A549 (cell line): ENCODE measurements around the gene BPGM. TPM values are rescaled to one million over a fixed set of nuclear protein-coding genes. Genes with fewer than 3 reads are reported as not detected.

Experiments used
- ATAC-seq, 2 experiments: fragments of 200-7000 bp in 1 of 2; fragments of >200 bp in 1 of 2; cut with Nextera tagmentation in 1 of 2; cut with Tn5 transposase in 1 of 2; 3 replicates each; pipeline versions ENCODE4 v1.8.0 to v1.9.1; 2018 to 2020; ENCODE audit warnings: mild to moderate bottlenecking in 1 of 2, moderate library complexity in 1 of 2
- CTCF ChIA-PET: fragments of 300-600 bp; sonication (Branson Sonifier 250); formaldehyde crosslinking; extraction: SDS; loops from one replicate; lab custom pipeline; 2021; ENCODE audit warnings: antibody characterized with exemption, inconsistent platforms; lab: Yijun Ruan, JAX
- POLR2A ChIA-PET: fragments of 350-600 bp; formaldehyde crosslinking; extraction: SDS; loops from one replicate; lab custom pipeline; 2021; ENCODE audit warnings: antibody characterized with exemption, inconsistent platforms; lab: Yijun Ruan, JAX
- DNase-seq, 2 experiments: peaks; one replicate each; pipeline versions ENCODE4 v3.0.0 to v3.0.0-alpha.2; 2011 to 2016; ENCODE audit warnings: low read depth in 1 of 2, low spot score in 1 of 2
- FAIRE-seq: peaks from 2 replicates; lab custom pipeline; 2011; peaks lifted over from hg19 to GRCh38; lab: Jason Lieb, UNC
- H3K27ac ChIP-seq, 2 experiments: fragments of >200 bp; sonication (Bioruptor Twin); formaldehyde crosslinking; 3 replicates each; pipeline ENCODE4 v1.5.1; 2016 to 2017
- H3K4me1 ChIP-seq: fragments of >200 bp; sonication (Bioruptor Twin); formaldehyde crosslinking; 3 replicates; pipeline ENCODE4 v1.6.1; 2016
- H3K4me2 ChIP-seq: fragments of >200 bp; sonication (Bioruptor Twin); formaldehyde crosslinking; 3 replicates; pipeline ENCODE4 v1.6.1; 2016
- H3K4me3 ChIP-seq: fragments of >200 bp; sonication (Bioruptor Twin); formaldehyde crosslinking; 3 replicates; pipeline ENCODE4 v1.5.1; 2016
- H3K9me3 ChIP-seq: fragments of >200 bp; sonication (Bioruptor Twin); formaldehyde crosslinking; 3 replicates; pipeline ENCODE4 v1.6.1; 2016
- BCL3 ChIP-seq: fragments of >200 bp; sonication (Bioruptor Twin); formaldehyde crosslinking; IDR thresholded peaks from 3 replicates; pipeline ENCODE4 v1.6.1; 2016
- CBX8 ChIP-seq: fragments of 200-600 bp; sonication (generic); IDR thresholded peaks from 2 replicates; pipeline ENCODE4 v1.6.1; 2016
- CEBPB ChIP-seq, 2 experiments: fragments of >200 bp in 1 of 2; sonication (Bioruptor Twin) in 1 of 2; formaldehyde crosslinking in 1 of 2; IDR thresholded peaks; 2 replicates each; pipeline ENCODE4 v1.6.1; 2012 to 2016
- CHD2 ChIP-seq: fragments of 150-350 bp; IDR thresholded peaks from 2 replicates; pipeline ENCODE4 v1.6.1; 2014; ENCODE audit warnings: low read length; ENCODE audit not compliant: partially characterized antibody
- CHD4 ChIP-seq: fragments of 200-600 bp; sonication (generic); IDR thresholded peaks from 2 replicates; pipeline ENCODE4 v1.6.1; 2016; ENCODE audit warnings: antibody characterized with exemption, mild to moderate bottlenecking, borderline replicate concordance
- EHMT2 ChIP-seq: fragments of 200-600 bp; sonication (generic); IDR thresholded peaks from 2 replicates; pipeline ENCODE4 v1.6.1; 2016; ENCODE audit warnings: antibody characterized with exemption, low read depth, mild to moderate bottlenecking, moderate library complexity
- GATA3 ChIP-seq: IDR thresholded peaks from 2 replicates; pipeline ENCODE4 v1.6.1; 2012; ENCODE audit warnings: borderline replicate concordance
- HDAC2 ChIP-seq: fragments of 200-600 bp; sonication (generic); IDR thresholded peaks from 2 replicates; pipeline ENCODE4 v1.6.1; 2016
- HEYL ChIP-seq: fragments of 250-450 bp; sonication (Bioruptor Pico); IDR thresholded peaks from 2 replicates; pipeline ENCODE4 v1.8.0; 2021; ENCODE audit warnings: mild to moderate bottlenecking, moderate library complexity
- HMGXB4 ChIP-seq: fragments of 250-450 bp; sonication (Bioruptor Pico); IDR thresholded peaks from 2 replicates; pipeline ENCODE4 v1.5.0; 2021; ENCODE audit warnings: mild to moderate bottlenecking, moderate library complexity, borderline replicate concordance
- JUNB ChIP-seq: fragments of >200 bp; sonication (Bioruptor Twin); formaldehyde crosslinking; IDR thresholded peaks from 2 replicates; pipeline ENCODE4 v1.6.1; 2016
- KDM5A ChIP-seq: fragments of 200-600 bp; sonication (generic); IDR thresholded peaks from 2 replicates; pipeline ENCODE4 v1.6.1; 2016; ENCODE audit warnings: antibody characterized with exemption, mild to moderate bottlenecking
- MAZ ChIP-seq: fragments of 150-350 bp; IDR thresholded peaks from 2 replicates; pipeline ENCODE4 v1.6.1; 2014; ENCODE audit warnings: antibody characterized with exemption, low read depth, low read length, borderline replicate concordance
- MYC ChIP-seq: IDR thresholded peaks from 2 replicates; pipeline ENCODE4 v1.6.1; 2012; ENCODE audit warnings: mild to moderate bottlenecking, inconsistent platforms, low read length, improper control_type of control experiment, borderline replicate concordance
- NFE2L2 ChIP-seq: fragments of 150-350 bp; conservative IDR thresholded peaks from 2 replicates; pipeline ENCODE4 v1.6.1; 2014; ENCODE audit warnings: low read length
- NPAS2 ChIP-seq: fragments of 250-450 bp; sonication (Bioruptor Pico); IDR thresholded peaks from 2 replicates; pipeline ENCODE4 v1.8.0; 2022; ENCODE audit warnings: mild to moderate bottlenecking, moderate library complexity, borderline replicate concordance
- NR3C1 ChIP-seq: fragments of >200 bp; sonication (Bioruptor Twin); formaldehyde crosslinking; IDR thresholded peaks from 3 replicates; pipeline ENCODE4 v1.6.1; 2017
- POLR2A ChIP-seq: IDR thresholded peaks from 2 replicates; pipeline ENCODE4 v1.6.1; 2012; ENCODE audit warnings: mild to moderate bottlenecking, low read length
- RAD21 ChIP-seq, 2 experiments: fragments of >200 bp in 1 of 2; sonication (Bioruptor Twin) in 1 of 2; formaldehyde crosslinking in 1 of 2; IDR thresholded peaks in 1 of 2; conservative IDR thresholded peaks in 1 of 2; 2 replicates in 1 of 2; 3 replicates in 1 of 2; pipeline ENCODE4 v1.6.1; 2012 to 2018; ENCODE audit warnings: inconsistent platforms in 1 of 2
- RARB ChIP-seq: fragments of 250-450 bp; sonication (Bioruptor Pico); IDR thresholded peaks from 2 replicates; pipeline ENCODE4 v1.8.0; 2021; ENCODE audit warnings: mild to moderate bottlenecking, moderate library complexity
- RCOR1 ChIP-seq: fragments of 150-350 bp; IDR thresholded peaks from 2 replicates; pipeline ENCODE4 v1.6.1; 2014; ENCODE audit warnings: antibody characterized with exemption, low read length, low read depth
- REST ChIP-seq: fragments of 200-600 bp; sonication (generic); IDR thresholded peaks from 2 replicates; pipeline ENCODE4 v1.6.1; 2016; ENCODE audit warnings: antibody characterized with exemption, mild to moderate bottlenecking, moderate library complexity
- SMC3 ChIP-seq: fragments of >200 bp; sonication (Bioruptor Twin); formaldehyde crosslinking; IDR thresholded peaks from 3 replicates; pipeline ENCODE4 v1.6.1; 2018; ENCODE audit warnings: inconsistent platforms
- SREBF2 ChIP-seq: fragments of 450-650 bp; IDR thresholded peaks from 2 replicates; pipeline ENCODE4 v1.6.1; 2014; ENCODE audit warnings: mild to moderate bottlenecking, moderate library complexity
- TFCP2L1 ChIP-seq: fragments of 250-450 bp; sonication (Bioruptor Pico); IDR thresholded peaks from 2 replicates; pipeline ENCODE4 v1.5.0; 2021; ENCODE audit warnings: mild to moderate bottlenecking
- TP53 ChIP-seq: fragments of 250-450 bp; sonication (Bioruptor Pico); IDR thresholded peaks from 2 replicates; pipeline ENCODE4 v1.5.0; 2021; ENCODE audit warnings: mild to moderate bottlenecking, moderate library complexity
- USF2 ChIP-seq: fragments of 450-650 bp; IDR thresholded peaks from 2 replicates; pipeline ENCODE4 v1.6.1; 2014; ENCODE audit warnings: antibody characterized with exemption
- ZFP36 ChIP-seq: fragments of 450-650 bp; IDR thresholded peaks from 2 replicates; pipeline ENCODE4 v1.6.1; 2014; ENCODE audit warnings: borderline replicate concordance; ENCODE audit not compliant: partially characterized antibody
- ZNF302 ChIP-seq: fragments of 250-450 bp; sonication (Bioruptor Pico); IDR thresholded peaks from 2 replicates; pipeline ENCODE4 v1.9.0; 2021; ENCODE audit warnings: inconsistent platforms, mild to moderate bottlenecking, moderate library complexity
- WGBS: methylation state at CpG from one replicate; pipeline ENCODE4 v1.1.6; 2017; ENCODE audit errors: missing lambda C conversion rate; 5-methylcytosine and 5-hydroxymethylcytosine counted together
- polyA plus RNA-seq, 4 experiments: library from polyadenylated mRNA; depleted of rRNA in 3 of 4; stranded (reverse); fragments of >200 nt; fragmentation: RNase III in 1 of 4; extraction: RNeasy Plus Mini Kit Qiagen cat#74134 plus additional on column Dnase treatment in 1 of 4; gene quantifications; 2 replicates in 3 of 4; 3 replicates in 1 of 4; pipeline ENCODE4 v1.2.3, GENCODE V29; 2011 to 2017

The BPGM gene
- polyA plus RNA-seq, 2 of the 4 experiments (the other 2 are of a cell fraction): 19.4 to 28.3 TPM

- 82% methylated on average over 2 of the region's 2 CpGs for WGBS
- TF ChIP-seq TFCP2L1: no peak
- TF ChIP-seq MAZ: no peak
- no peak for TF ChIP-seq CHD4
- no peak for TF ChIP-seq ZFP36
- no peak for TF ChIP-seq NPAS2
- no peak for TF ChIP-seq ZNF302 (CRISPR knock-in tag)
- TF ChIP-seq NFE2L2: no peak
- TF ChIP-seq EHMT2: no peak
- TF ChIP-seq TP53 (CRISPR knock-in tag): no peak
- TF ChIP-seq JUNB: no peak
- no peak for TF ChIP-seq NR3C1
- TF ChIP-seq POLR2A: no peak
- TF ChIP-seq REST: no peak
- TF ChIP-seq RARB (CRISPR knock-in tag): no peak
- TF ChIP-seq HMGXB4: no peak
- TF ChIP-seq MYC: no peak
- TF ChIP-seq RAD21 (conservative IDR thresholded peaks at IDR 0.05 in 1 of 2, IDR thresholded peaks at IDR 0.05 in 1 of 2): no peak
- no peak for TF ChIP-seq USF2
- POLR2A ChIA-PET: no interaction called here
- Histone ChIP-seq H3K4me3 (no peak overlapping the region), H3K4me1 (peaks cover 14% of the 10 kb centered on the region), H3K27ac (peak overlapping the region in 1 of 2 experiments; percentile 15; a peak in 3 of 6 replicates), H3K9me3 (no peaks in the 10 kb centered on the region), H3K4me2 (peak overlapping the region; percentile 24; the same call in 1 of the 3 replicates)
- FAIRE-seq: no peak
- CTCF ChIA-PET: interaction anchor here (0.7 to 5.1 kb wide), 6 partner anchors 12 to 250 kb away, joined by 3 to 42 read pairs (median 6); partner anchors contain the start of gene BPGM
- ATAC-seq: no peak; a peak in 1 of 6 replicates
- DNase-seq: no peak
Measured at GRCh38 chr7:134703241-134703594, 56.6 kb downstream of the BPGM start.

GRCh38 chr7:134703782-134704181 lies 57.1 kb downstream of the BPGM start:
- H3K4me1 ChIP-seq: peaks cover 14% of the 10 kb centered on the region
- H3K27ac ChIP-seq: peak overlapping the region in 1 of 2 experiments; percentile 15; a peak in 3 of 6 replicates
- ChIA-PET POLR2A (no interaction called here), CTCF (interaction anchor here (0.7 to 5.1 kb wide), 6 partner anchors 13 to 250 kb away, joined by 3 to 42 read pairs (median 4); partner anchors contain the start of gene BPGM)
- peak overlapping the region; percentile 24; the same call in 1 of the 3 replicates for H3K4me2 ChIP-seq
- no peak for TF ChIP-seq RCOR1
- TF ChIP-seq CHD2: no peak
- no peak for TF ChIP-seq CEBPB (IDR thresholded peaks at IDR 0.05)
- TF ChIP-seq BCL3: no peak
- TF ChIP-seq REST: no peak
- TF ChIP-seq NR3C1: no peak
- no peak for TF ChIP-seq KDM5A
- no peak for TF ChIP-seq HDAC2
- no peak for TF ChIP-seq CBX8
- no peak for TF ChIP-seq GATA3
- TF ChIP-seq SREBF2: no peak
- TF ChIP-seq HEYL (CRISPR knock-in tag): no peak
- no peak for TF ChIP-seq RARB (CRISPR knock-in tag)
- no peak for TF ChIP-seq SMC3
- no peaks in the 10 kb centered on the region for H3K9me3 ChIP-seq
- DNase-seq (no peak), FAIRE-seq (no peak), ATAC-seq (peak in 1 of 2 experiments; percentile 60; a peak in 3 of 6 replicates)
- H3K4me3 ChIP-seq: no peak overlapping the region
- WGBS: 61% methylated on average over 6 of the region's 6 CpGs
